K562 (cell line): ENCODE measurements around the gene CCDC187. TPM values are rescaled to one million over a fixed set of nuclear protein-coding genes. Genes with fewer than 3 reads are reported as not detected.

Experiments
- E2F3 ChIP-seq: fragments of 250-450 bp; sonication (Bioruptor Pico); IDR thresholded peaks from 2 replicates; pipeline ENCODE4 v1.4.0; 2020; ENCODE audit warnings: mild to moderate bottlenecking
- HDAC1 ChIP-seq, 2 experiments: fragments of 450-650 bp; IDR thresholded peaks; 2 replicates each; pipeline ENCODE4 v1.6.1; 2016 to 2017; ENCODE audit warnings: inconsistent platforms in 1 of 2, mild to moderate bottlenecking in 1 of 2, moderate library complexity in 1 of 2
- KDM1A ChIP-seq, 2 experiments: fragments of 450-650 bp; IDR thresholded peaks; 2 replicates each; pipeline ENCODE4 v1.6.1; 2016; ENCODE audit warnings: mild to moderate bottlenecking in 2 of 2
- TCF7 ChIP-seq: sonication (generic); IDR thresholded peaks from 2 replicates; pipeline ENCODE4 v1.6.1; 2016; ENCODE audit warnings: antibody characterized with exemption, borderline replicate concordance
- polyA plus RNA-seq, 8 experiments: library from polyadenylated mRNA; depleted of rRNA in 4 of 8; stranded (reverse) in 5 of 8; unstranded in 3 of 8; fragments of >200 nt; fragmentation: Nextera tagmentation in 2 of 8; fragmentation: Illumina TruSeq in 1 of 8; extraction: Ambion mirVana in 2 of 8; extraction: Trizol in 1 of 8; gene quantifications; 2 replicates each; pipeline versions ENCODE4 v1.2.1 to v1.2.3, GENCODE V29; 2011 to 2014; ENCODE audit warnings: inconsistent platforms in 1 of 8, missing spikeins in 1 of 8
- total RNA-seq, 7 experiments: library from RNA; depleted of rRNA in 6 of 7; stranded (reverse); fragments of >200 nt in 6 of 7; fragmentation: Illumina TruSeq in 2 of 7; extraction: Trizol in 2 of 7; gene quantifications; 2 replicates each; pipeline versions ENCODE4 v1.2.1 to v1.2.3, GENCODE V29; 2011 to 2021; ENCODE audit warnings: low replicate concordance in 1 of 7
- TF ChIP-seq, protein P1 (sequence below), 2 experiments: fragments of 450-650 bp in 1 of 2; sonication (generic) in 1 of 2; formaldehyde crosslinking in 1 of 2; IDR thresholded peaks; 2 replicates each; pipeline versions ENCODE4 v1.7.1 to v1.9.0; 2016 to 2022; ENCODE audit warnings: inconsistent platforms in 1 of 2, mild to moderate bottlenecking in 1 of 2, missing genetic modification reagents in 1 of 2
- TF ChIP-seq, protein P2 (sequence below): fragments of 450-650 bp; IDR thresholded peaks from 2 replicates; pipeline ENCODE4 v1.6.1; 2016; ENCODE audit warnings: mild to moderate bottlenecking, moderate library complexity

Gene CCDC187
- total and polyA plus RNA-seq, 9 of the 15 experiments (the other 6 are each of a cell fraction or from before 2014, with no cell fraction given) = not detected

- TF ChIP-seq, protein P1, sequence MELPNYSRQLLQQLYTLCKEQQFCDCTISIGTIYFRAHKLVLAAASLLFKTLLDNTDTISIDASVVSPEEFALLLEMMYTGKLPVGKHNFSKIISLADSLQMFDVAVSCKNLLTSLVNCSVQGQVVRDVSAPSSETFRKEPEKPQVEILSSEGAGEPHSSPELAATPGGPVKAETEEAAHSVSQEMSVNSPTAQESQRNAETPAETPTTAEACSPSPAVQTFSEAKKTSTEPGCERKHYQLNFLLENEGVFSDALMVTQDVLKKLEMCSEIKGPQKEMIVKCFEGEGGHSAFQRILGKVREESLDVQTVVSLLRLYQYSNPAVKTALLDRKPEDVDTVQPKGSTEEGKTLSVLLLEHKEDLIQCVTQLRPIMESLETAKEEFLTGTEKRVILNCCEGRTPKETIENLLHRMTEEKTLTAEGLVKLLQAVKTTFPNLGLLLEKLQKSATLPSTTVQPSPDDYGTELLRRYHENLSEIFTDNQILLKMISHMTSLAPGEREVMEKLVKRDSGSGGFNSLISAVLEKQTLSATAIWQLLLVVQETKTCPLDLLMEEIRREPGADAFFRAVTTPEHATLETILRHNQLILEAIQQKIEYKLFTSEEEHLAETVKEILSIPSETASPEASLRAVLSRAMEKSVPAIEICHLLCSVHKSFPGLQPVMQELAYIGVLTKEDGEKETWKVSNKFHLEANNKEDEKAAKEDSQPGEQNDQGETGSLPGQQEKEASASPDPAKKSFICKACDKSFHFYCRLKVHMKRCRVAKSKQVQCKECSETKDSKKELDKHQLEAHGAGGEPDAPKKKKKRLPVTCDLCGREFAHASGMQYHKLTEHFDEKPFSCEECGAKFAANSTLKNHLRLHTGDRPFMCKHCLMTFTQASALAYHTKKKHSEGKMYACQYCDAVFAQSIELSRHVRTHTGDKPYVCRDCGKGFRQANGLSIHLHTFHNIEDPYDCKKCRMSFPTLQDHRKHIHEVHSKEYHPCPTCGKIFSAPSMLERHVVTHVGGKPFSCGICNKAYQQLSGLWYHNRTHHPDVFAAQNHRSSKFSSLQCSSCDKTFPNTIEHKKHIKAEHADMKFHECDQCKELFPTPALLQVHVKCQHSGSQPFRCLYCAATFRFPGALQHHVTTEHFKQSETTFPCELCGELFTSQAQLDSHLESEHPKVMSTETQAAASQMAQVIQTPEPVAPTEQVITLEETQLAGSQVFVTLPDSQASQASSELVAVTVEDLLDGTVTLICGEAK (IDR thresholded peaks at IDR 0.05) = no peak
- TF ChIP-seq, protein P1 (CRISPR knock-in tag; IDR thresholded peaks at IDR 0.05) = no peak
- TF ChIP-seq E2F3 (CRISPR knock-in tag) (no peak), TCF7 (no peak), HDAC1 (IDR thresholded peaks at IDR 0.05) (peak in 1 of 2 experiments; percentile 78; a peak in 2 of 4 replicates), KDM1A (IDR thresholded peaks at IDR 0.05) (peak; percentile 77 to 85)
- TF ChIP-seq, protein P2, sequence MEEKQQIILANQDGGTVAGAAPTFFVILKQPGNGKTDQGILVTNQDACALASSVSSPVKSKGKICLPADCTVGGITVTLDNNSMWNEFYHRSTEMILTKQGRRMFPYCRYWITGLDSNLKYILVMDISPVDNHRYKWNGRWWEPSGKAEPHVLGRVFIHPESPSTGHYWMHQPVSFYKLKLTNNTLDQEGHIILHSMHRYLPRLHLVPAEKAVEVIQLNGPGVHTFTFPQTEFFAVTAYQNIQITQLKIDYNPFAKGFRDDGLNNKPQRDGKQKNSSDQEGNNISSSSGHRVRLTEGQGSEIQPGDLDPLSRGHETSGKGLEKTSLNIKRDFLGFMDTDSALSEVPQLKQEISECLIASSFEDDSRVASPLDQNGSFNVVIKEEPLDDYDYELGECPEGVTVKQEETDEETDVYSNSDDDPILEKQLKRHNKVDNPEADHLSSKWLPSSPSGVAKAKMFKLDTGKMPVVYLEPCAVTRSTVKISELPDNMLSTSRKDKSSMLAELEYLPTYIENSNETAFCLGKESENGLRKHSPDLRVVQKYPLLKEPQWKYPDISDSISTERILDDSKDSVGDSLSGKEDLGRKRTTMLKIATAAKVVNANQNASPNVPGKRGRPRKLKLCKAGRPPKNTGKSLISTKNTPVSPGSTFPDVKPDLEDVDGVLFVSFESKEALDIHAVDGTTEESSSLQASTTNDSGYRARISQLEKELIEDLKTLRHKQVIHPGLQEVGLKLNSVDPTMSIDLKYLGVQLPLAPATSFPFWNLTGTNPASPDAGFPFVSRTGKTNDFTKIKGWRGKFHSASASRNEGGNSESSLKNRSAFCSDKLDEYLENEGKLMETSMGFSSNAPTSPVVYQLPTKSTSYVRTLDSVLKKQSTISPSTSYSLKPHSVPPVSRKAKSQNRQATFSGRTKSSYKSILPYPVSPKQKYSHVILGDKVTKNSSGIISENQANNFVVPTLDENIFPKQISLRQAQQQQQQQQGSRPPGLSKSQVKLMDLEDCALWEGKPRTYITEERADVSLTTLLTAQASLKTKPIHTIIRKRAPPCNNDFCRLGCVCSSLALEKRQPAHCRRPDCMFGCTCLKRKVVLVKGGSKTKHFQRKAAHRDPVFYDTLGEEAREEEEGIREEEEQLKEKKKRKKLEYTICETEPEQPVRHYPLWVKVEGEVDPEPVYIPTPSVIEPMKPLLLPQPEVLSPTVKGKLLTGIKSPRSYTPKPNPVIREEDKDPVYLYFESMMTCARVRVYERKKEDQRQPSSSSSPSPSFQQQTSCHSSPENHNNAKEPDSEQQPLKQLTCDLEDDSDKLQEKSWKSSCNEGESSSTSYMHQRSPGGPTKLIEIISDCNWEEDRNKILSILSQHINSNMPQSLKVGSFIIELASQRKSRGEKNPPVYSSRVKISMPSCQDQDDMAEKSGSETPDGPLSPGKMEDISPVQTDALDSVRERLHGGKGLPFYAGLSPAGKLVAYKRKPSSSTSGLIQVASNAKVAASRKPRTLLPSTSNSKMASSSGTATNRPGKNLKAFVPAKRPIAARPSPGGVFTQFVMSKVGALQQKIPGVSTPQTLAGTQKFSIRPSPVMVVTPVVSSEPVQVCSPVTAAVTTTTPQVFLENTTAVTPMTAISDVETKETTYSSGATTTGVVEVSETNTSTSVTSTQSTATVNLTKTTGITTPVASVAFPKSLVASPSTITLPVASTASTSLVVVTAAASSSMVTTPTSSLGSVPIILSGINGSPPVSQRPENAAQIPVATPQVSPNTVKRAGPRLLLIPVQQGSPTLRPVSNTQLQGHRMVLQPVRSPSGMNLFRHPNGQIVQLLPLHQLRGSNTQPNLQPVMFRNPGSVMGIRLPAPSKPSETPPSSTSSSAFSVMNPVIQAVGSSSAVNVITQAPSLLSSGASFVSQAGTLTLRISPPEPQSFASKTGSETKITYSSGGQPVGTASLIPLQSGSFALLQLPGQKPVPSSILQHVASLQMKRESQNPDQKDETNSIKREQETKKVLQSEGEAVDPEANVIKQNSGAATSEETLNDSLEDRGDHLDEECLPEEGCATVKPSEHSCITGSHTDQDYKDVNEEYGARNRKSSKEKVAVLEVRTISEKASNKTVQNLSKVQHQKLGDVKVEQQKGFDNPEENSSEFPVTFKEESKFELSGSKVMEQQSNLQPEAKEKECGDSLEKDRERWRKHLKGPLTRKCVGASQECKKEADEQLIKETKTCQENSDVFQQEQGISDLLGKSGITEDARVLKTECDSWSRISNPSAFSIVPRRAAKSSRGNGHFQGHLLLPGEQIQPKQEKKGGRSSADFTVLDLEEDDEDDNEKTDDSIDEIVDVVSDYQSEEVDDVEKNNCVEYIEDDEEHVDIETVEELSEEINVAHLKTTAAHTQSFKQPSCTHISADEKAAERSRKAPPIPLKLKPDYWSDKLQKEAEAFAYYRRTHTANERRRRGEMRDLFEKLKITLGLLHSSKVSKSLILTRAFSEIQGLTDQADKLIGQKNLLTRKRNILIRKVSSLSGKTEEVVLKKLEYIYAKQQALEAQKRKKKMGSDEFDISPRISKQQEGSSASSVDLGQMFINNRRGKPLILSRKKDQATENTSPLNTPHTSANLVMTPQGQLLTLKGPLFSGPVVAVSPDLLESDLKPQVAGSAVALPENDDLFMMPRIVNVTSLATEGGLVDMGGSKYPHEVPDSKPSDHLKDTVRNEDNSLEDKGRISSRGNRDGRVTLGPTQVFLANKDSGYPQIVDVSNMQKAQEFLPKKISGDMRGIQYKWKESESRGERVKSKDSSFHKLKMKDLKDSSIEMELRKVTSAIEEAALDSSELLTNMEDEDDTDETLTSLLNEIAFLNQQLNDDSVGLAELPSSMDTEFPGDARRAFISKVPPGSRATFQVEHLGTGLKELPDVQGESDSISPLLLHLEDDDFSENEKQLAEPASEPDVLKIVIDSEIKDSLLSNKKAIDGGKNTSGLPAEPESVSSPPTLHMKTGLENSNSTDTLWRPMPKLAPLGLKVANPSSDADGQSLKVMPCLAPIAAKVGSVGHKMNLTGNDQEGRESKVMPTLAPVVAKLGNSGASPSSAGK = peak; percentile 71
Observed at GRCh38 chr9:136249877-136250559, 53.9 kb downstream of the CCDC187 start (continued).
